ENCODE data around the gene LPP.

The LPP gene

GRCh38 chr3:188497021-188497420 lies 343.1 kb downstream of the LPP start:
- no peak for DNase-seq

- DNase-seq, result no peak
Observed at GRCh38 chr3:188503647-188504046, 349.7 kb downstream of the LPP start.

DNA sequence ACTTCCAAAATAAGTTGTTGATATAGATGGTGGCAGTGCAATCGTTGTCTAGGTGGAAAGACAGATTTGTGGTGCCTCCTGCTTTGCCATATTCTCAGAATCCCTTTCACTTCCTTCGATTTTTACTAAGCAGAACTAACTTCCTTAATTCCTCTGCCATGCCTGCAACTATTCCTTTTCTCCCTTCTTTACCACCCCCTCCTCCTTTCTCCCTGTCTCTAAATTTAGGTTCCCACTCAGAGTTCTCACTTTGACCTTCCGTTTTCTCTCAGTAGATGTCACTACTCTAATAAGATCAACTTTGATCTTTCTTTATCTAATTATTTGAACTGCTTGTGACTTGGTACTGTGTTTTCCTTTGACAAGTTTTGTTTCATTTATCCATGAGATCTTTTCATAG lies 351.2 kb downstream of the LPP start:
- no peak for DNase-seq

GRCh38 chr3:188505911-188506310 lies 352.0 kb downstream of the LPP start:
- no peak for DNase-seq

GRCh38 chr3:188506446-188506845 lies 352.5 kb downstream of the LPP start:
- no peak for DNase-seq

DNA sequence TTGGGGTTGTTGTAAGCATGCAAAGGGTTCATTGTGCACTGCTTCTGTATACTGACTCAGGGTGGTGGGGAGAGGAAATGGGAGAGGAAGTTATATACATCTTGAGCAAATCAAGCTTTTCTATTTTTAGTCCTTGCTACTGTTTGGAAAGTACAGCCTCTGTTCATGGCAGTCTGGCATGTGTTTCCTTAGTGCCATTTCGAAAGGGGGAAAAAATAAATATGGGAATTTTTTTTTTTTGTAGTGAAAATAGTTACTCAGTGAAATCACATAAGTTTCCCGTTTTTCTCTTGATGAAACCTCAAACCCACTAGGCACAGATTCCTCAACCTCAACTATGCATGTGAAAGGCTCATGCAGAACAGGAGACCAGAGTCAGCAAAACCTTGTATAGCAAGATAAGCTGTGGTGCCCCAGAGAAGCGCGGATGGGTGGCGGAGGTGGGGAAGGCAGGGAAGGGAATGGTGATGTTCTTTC lies 353.3 kb downstream of the LPP start:
- no peak for DNase-seq

GRCh38 chr3:188508454-188508853 lies 354.5 kb downstream of the LPP start:
- DNase-seq, result no peak

- no peak for DNase-seq
Observed at GRCh38 chr3:188509316-188509715, 355.4 kb downstream of the LPP start.

DNA sequence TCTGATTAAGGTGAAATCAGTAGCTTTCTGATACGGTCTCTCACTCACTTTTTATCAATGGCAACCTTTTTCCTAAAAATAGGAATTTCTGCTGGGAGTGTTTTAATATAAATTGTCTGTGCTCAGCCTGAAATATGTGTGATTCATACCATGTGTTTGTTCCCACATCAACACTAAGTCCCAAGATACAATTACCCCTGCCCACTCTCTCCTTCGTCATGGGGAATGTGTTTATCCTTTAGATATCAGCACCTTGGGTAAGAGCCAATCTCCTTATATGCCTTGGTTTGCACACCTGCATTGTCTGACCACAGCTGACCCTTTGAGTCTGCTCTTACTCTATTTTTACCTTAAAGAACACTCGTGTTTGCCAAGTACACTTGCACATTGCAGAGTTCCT lies 356.4 kb downstream of the LPP start:
- DNase-seq, result no peak

DNA sequence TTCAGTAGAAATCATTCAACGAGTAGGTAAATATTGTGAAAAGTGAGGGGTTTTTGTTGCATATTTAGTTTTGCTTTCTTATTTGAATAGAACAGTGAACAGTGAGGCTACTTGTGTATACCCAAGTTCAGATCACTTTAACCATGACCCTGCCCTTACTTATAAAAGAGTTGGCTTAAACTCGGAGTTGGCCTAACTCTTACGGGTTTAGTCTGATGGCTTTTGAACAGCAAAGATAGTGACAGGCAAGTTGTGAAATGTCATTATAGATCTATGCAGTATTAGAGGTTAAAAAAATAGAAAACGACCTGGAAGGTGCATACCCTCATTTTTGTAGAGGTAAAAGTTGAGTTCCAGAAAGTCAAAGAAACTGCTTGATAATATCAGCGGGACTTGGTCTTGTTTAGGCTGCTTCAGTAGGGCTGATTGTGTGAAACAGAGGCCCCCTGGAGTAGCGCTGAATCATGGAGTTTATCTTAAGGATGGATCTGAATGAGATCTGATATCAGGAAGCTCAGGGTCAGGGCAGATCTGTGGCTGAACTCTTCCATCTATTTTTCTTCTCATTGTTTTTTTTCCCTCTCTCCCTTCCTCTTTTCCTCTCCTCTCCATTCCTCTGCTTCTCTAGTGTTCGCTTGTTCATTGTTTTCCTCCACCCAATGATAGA lies 359.8 kb downstream of the LPP start:
- no peak for DNase-seq

- DNase-seq, result no peak
Observed at GRCh38 chr3:188516515-188516914, 362.6 kb downstream of the LPP start.

GRCh38 chr3:188518416-188518815 lies 364.5 kb downstream of the LPP start:
- DNase-seq, result no peak

GRCh38 chr3:188518835-188519452 lies 365.0 kb downstream of the LPP start:
- no peak for DNase-seq

GRCh38 chr3:188520466-188520865 lies 366.5 kb downstream of the LPP start:
- no peak for DNase-seq

DNA sequence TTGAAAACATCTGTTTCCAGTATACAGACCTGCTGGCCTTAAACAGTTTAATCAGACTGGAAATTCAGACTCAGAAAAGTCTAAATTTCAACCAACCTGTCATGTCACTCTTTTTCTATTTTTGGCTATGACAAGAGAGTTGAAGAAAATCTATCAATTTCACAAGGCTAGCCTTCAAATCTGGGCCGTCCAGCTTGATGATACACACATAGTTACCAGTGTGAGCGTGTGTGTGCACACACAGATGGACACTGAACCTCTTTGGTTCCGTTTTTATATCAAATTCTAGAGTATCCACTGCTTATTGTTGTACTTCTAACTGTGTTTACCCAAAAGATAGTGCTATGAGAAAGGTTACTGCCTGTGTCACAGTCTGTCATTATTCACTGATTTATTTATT lies 368.2 kb downstream of the LPP start:
- DNase-seq, result no peak

- DNase-seq, result no peak
Observed at GRCh38 chr3:188523291-188523690, 369.3 kb downstream of the LPP start.

DNA sequence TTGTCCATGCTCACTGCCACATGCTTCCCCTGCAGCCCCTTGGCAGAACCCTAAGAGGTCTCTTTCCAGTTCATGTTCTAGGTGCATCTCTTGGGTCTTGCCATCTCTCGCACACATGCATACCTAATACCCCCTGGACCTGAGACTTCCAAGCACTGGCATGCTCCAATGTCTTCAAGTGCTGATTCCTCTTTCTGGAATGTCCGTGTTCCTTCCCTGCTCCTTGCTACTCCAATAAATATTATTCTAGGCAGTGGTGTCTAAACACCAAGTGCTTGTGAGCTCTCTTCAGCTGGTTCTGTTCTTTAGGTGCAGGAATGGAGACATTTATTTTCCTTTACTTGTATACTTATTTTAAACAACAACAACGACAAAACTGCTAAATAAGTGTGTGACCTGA lies 370.1 kb downstream of the LPP start:
- no peak for DNase-seq

DNA sequence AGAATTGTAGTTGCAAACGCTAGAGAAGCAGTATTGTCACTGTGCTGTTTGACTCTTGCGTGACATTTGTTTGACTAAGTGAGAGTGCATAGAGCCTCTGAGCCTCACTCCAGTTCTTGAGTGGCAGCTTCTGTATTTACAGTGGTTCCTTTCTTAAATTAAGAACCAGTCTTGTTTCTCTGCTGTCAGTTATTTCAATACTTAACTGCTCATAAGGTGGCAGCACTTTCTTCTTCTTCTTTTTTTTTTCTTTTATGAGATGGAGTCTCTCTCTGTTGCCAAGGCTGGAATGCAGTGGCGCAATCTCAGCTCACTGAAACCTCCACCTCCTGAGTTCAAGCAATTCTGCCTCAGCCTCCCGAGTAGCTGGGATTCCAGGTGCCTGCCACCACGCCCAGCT lies 372.1 kb downstream of the LPP start:
- no peak for DNase-seq

GRCh38 chr3:188527389-188527788 lies 373.4 kb downstream of the LPP start:
- DNase-seq, result no peak

DNA sequence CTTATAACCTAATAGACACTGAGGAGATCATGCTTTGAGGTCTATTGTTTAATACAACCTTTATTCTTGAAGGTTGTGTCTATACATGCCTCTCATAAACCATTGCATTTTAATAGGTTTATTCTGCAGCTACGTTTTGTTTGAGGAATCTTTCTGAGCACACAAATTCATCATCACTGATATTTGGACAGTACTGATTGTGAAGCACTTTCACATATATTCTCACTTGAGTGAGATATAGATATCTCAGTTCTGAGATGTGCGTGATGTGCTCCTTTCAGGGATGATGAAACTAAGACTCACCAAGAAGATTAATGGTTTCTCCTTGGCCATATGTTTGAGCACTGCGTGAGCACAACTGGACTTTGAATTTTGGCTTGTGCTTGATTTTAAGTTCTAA lies 374.4 kb downstream of the LPP start:
- DNase-seq, result no peak

DNA sequence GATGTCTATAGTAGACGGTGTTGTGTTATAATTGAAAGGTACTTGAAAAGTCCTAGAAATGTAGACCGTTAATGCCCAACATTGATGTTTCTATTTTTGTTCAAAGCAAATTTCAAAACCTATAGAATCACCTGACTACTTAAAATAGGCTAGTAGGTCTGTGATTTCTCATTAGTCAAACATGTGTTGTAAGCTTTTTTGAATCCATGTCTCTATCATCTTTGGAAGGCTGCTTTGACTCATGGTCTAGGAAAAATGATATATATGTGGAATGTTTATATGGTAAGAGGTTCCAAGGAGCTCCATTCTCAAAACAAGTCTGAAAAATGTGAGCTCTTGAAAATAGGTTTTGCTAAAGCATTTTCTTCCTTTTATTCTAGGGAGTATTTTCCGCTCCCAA lies 375.3 kb downstream of the LPP start:
- DNase-seq, result no peak

- DNase-seq, result no peak
Observed at GRCh38 chr3:188530226-188530625, 376.3 kb downstream of the LPP start.

DNA sequence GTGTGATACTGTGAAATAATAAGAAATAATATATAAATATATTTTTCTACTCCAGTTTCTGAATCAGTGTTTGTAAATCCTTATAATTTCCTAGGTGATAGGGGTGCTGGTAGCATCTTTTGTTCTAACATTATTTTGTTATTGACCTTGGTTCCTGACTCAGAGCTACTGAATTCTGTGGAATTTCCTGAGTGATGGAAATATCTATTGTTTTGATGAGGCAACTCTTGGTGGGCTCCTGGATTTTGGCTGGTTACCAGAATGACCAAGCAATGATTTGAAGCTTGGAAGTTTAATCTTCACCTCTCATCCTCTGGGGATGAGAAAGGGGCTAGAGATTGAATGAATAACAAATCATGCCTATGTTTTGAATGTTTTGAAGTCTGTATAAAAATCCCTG lies 377.3 kb downstream of the LPP start:
- no peak for DNase-seq

DNA sequence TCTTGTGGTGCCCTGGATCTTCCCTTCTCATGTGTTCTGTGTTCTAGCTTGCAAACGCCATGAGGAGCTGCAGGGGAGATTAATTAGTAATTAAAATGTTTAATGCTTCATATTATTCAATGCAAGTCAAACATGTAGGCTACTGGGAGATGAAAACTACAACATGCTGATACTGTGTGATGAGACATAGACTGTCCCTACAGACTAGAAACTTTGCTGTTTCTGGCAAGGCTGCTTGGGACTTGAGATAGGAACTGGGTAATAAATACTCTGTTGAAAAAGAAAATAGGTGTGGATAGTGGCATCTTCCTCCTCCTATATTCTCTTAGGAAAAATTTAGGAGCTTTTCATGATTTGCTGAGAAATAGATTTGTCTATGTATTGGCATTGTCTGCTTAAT lies 379.2 kb downstream of the LPP start:
- no peak for DNase-seq
